ENCODE results near the gene P3H4. TPM values are rescaled to one million over a fixed set of nuclear protein-coding genes. Genes with fewer than 3 reads are reported as not detected.

P3H4 gene
- total and polyA plus RNA-seq, 2 of the 4 experiments (the other 2 are of a cell fraction), result 21.5 to 66.7 TPM

GRCh38 chr17:41818024-41818423, 6.3 kb upstream of the P3H4 start:
- Histone ChIP-seq H3K27ac (ENCODE audit: insufficient read depth, low read length) (no peak overlapping the region), H3K4me2 (ENCODE audit: low read depth, low read length) (no peak overlapping the region), H3K14ac (replicated peaks; ENCODE audit: low read depth, low read length) (no peak overlapping the region), H2BK5ac (ENCODE audit: low read depth, low read length, poor library complexity, severe bottlenecking) (no peak overlapping the region), H3K27me3 (ENCODE audit: control insufficient read depth, insufficient read depth, low read length) (no peaks in the 10 kb centered on the region), H3K9me3 (ENCODE audit: control insufficient read depth, insufficient read depth, low read length) (no peaks in the 10 kb centered on the region), H3K4ac (ENCODE audit: low read depth, low read length) (no peak overlapping the region), H4K91ac (ENCODE audit: insufficient read depth, low read depth, low read length) (no peak overlapping the region), H3K4me3 (ENCODE audit: insufficient read depth, low read depth, low read length) (no peak overlapping the region), H4K8ac (ENCODE audit: low read depth in 2 of 2, low read length in 2 of 2) (no peak overlapping the region), H3K9ac (ENCODE audit: low read depth, low read length) (no peak overlapping the region), H2BK20ac (ENCODE audit: low read depth, low read length) (no peak overlapping the region), H2AK5ac (ENCODE audit: low read depth, low read length) (no peak overlapping the region), H4K5ac (ENCODE audit: low read depth, low read length) (no peak overlapping the region), H2AFZ (replicated peaks; ENCODE audit: low read length, poor library complexity) (no peak overlapping the region), H2BK15ac (ENCODE audit: low read depth, low read length) (no peak overlapping the region), H4K20me1 (ENCODE audit: insufficient read depth, low read length) (peaks cover 60% of the 10 kb centered on the region), H3K36me3 (ENCODE audit: control insufficient read depth, insufficient read depth, low read length) (peaks cover 51% of the 10 kb centered on the region), H3K23ac (ENCODE audit: low read depth, low read length) (no peak overlapping the region), H3K18ac (ENCODE audit: low read depth, low read length) (no peak overlapping the region), H2BK120ac (ENCODE audit: low read depth, low read length) (no peak overlapping the region), H3K9me1 (ENCODE audit: insufficient read depth, low read length) (peaks cover 18% of the 10 kb centered on the region), H3K4me1 (ENCODE audit: control insufficient read depth, insufficient read depth, low read length) (peaks cover 11% of the 10 kb centered on the region), H3K56ac (ENCODE audit: extremely low read depth, insufficient read depth, low read length) (no peak overlapping the region), H2AK9ac (replicated peaks; ENCODE audit: low read depth, low read length, poor library complexity) (no peak overlapping the region), H3K79me1 (ENCODE audit: low read depth in 1 of 2, low read length in 2 of 2) (peaks cover 17 to 85% of the 10 kb centered on the region in 2 experiments)
- no peak for TF ChIP-seq USF2 (IDR thresholded peaks at IDR 0.05; ENCODE audit: low read depth, low read length)
- dilution Hi-C loops (cut with HindIII; ENCODE audit: low sequenced_read_pairs, unreplicated experiment) (no loop called here), in situ Hi-C loops (cut with MboI; ENCODE audit: low sequenced_read_pairs) (no loop called here), intact Hi-C loops (cut with micrococcal nuclease) (no loop called here)
- DNase-seq, result no peak
- no TSS peak for BruUV-seq (replicated peaks)
- ChIA-PET POLR2A (ENCODE audit: unreplicated experiment) (interaction anchor here (0.7 kb wide), 1 partner anchor 11 kb away, joined by 8 read pairs; no protein-coding TSS in a partner anchor), CTCF (no interaction called here)
- no CpG with 5 or more reads among the region's 20 CpGs for WGBS, 2 experiments (ENCODE audit: extremely low coverage in 2 of 2, insufficient read length in 1 of 2)
- no peak for ATAC-seq (ENCODE audit: low read depth)

All from IMR-90 (cell line).